GM18526 (cell line): ENCODE data around the gene TECPR2.

Experiments
- POLR2A ChIP-seq: IDR thresholded peaks from 3 replicates; pipeline ENCODE4 v1.6.1; 2011; ENCODE audit not compliant: insufficient read length; ENCODE audit errors: extremely low read depth

TECPR2 gene

GRCh38 chr14:102539544-102540314, 177.0 kb downstream of the TECPR2 start:
- no peak for TF ChIP-seq POLR2A

DNA sequence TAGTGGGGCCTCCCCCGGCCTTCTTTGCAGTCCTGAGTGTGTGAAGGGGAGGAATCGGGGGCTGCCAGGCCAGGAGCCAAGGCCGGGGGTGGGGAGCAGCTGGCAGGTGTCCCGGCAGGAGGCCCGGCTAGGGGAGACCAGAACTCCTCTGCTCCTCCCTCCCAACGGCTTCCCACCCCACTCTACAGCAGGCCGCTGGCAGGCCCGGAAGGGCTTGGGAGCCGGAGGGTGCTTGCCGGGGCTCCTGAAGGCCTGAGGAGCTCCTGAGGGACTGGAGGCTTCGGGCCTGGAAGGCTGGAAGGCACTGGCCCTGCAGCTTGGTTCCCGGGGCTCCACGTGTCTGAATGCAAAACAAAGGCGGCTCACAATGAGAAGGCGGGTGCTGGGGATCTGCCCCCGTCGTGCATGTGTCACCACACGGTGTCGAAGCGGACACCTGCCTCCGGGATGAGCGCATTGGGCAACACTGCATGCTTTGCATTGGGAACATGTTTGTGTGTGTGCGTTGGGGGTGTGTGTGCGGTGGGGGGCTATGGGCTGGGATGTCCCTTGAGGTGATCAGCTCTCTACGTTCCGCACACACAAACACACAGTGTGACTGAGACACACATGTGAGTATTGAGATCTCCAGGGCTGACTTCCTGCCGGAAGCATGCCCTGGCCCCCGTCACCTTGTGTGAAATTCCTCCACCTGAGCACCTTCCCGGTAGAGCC, 177.7 kb downstream of the TECPR2 start:
- no peak for TF ChIP-seq POLR2A

DNA sequence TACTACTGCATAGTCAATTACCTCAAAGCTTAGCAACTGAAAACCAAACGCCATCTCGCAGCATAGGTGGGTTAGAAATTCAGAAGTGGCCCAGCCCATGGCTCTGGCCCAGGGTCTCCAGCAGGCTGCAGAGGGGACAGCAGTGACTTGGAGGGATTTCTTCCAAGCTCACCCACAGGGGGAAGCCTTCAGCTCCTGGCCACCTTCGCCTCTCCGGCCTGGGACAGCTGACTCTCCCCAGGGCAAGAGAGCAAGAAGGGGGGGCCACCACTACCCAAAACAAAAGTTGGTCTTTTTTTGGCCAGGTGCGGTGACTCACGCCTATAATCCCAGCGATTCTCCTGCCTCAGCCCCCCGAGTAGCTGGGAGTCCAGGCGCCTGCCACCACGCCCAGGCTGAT, 179.0 kb downstream of the TECPR2 start:
- TF ChIP-seq POLR2A = no peak

GRCh38 chr14:102544046-102544746, 181.5 kb downstream of the TECPR2 start:
- TF ChIP-seq POLR2A = no peak

DNA sequence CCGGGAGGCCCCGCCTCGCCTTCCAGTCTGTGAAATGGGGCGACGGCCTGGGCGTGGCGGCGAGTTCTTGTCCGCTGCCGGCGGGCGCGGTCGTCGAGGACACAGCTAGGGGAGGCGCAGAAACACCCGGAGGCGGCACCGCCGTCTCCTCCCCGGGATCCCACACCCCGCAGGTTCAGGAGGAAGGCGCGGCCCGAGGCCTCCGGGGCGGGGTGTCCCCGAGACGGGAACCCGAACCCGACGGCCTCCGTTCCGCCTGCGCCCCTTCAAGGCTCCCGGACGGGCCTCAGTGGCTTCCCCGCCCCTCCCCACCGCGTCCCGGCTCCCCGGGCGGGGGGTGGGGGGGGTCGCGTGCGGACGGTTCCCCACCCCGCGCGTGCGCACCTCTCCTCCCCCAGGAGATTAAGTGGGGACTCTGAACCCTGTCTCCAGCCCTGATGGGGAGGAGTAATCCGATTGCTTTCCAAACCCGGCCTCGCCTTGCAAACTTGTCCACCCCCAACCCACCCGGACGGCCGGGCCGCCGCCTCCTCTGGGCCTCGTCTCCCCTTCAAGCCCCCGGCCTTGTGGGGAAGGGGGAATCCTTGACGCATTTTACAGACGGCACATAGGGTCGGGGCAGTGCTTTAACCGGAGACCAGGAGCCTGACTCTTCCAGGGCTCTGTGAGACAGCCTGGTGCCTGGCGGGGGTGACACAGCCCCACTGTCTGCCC, 182.2 kb downstream of the TECPR2 start:
- no peak for TF ChIP-seq POLR2A

- TF ChIP-seq POLR2A = no peak
Observed at GRCh38 chr14:102545461-102546265, 182.9 kb downstream of the TECPR2 start.

DNA sequence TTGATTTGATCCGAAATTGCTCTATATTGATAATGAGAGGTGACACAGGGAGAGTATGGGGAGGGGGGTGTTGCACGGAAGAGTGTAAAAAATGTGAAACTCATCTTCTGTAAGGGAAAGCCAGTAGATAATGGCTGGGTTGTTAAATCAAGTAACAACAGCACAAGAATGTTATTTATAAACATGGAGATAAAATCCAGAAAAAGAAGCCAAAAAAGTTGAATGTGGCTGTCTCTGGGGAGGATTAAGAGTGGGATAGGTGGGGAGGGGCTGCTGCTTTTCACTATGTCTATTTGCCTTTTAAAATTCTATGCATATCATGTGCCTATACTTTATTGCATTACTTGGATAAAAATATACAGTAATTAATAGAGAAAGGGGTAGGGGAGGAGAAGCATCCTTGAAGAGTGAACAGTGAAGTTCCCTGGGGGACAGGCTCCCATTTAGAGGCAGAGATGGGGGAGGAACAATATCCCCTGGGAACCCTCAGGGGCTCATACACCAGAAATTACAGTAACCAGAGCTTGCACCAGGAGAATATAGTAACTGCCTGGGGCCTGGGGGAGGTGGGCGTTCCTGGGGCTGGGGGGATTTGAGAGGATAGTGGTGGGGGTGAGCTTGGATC, 186.0 kb downstream of the TECPR2 start:
- TF ChIP-seq POLR2A = no peak
